ENCODE measurements around the gene PLOD2. TPM values are rescaled to one million over a fixed set of nuclear protein-coding genes. Genes with fewer than 3 reads are reported as not detected.

The PLOD2 gene
- total and polyA plus RNA-seq, 2 of the 8 experiments (the other 6 are each of a cell fraction or from before 2014, with no cell fraction given) = 4.0 to 28.7 TPM

DNA sequence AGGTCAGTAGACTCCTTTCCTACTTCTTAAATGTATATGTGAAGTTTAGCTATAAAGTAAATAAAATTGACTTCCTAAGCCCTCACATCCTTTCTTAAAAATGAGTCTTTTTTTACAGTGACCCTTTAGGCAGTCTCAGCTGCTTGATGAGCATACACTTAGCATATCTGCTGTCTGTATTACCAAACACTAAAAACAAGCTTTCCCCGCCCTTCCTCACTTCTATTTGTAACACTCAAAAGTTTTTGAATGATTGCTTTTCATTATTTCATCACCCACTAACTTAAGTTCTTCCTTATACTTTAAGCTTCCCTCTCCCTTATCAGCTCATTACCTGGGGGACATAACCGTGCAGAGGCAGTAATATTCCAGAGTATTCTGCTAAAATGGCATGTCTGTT, 89.4 kb downstream of the PLOD2 start (continued):
- TF ChIP-seq CHD7 (IDR thresholded peaks at IDR 0.05; ENCODE audit: insufficient replicate concordance, low read length) (no peak), EP300 (IDR thresholded peaks at IDR 0.05; ENCODE audit: borderline replicate concordance in 1 of 2, low read depth in 2 of 2, low read length in 2 of 2) (no peak), TEAD4 (IDR thresholded peaks at IDR 0.05; ENCODE audit: low read depth, low read length) (no peak), BRCA1 (IDR thresholded peaks at IDR 0.05; ENCODE audit: low read depth, low read length) (no peak), POU5F1 (IDR thresholded peaks at IDR 0.05; ENCODE audit: low read depth, low read length) (no peak), TAF1 (IDR thresholded peaks at IDR 0.05; ENCODE audit: low read depth, low read length) (no peak), USF2 (IDR thresholded peaks at IDR 0.05; ENCODE audit: low read length) (no peak), CREB1 (IDR thresholded peaks at IDR 0.05) (no peak)

All from H1 (cell line).